Measurements from ENCODE around the gene DDX17. TPM values are rescaled to one million over a fixed set of nuclear protein-coding genes. Genes with fewer than 3 reads are reported as not detected.

The DDX17 gene
- total and polyA plus RNA-seq, 11 donors, result 133 to 202 (median 166) TPM

Other genes with a start within 250 kb of the DDX17 start
- gene TMEM184B, start 233.3 kb downstream of the DDX17 start, total RNA-seq, result 100 to 1,000 TPM in 1 of 9 donors, 10 to 100 TPM in 8; 37.6 to 103 (median 47.0) TPM
- gene TMEM184B, start 233.3 kb downstream of the DDX17 start, polyA plus RNA-seq, result 10 to 100 TPM; 19.5 to 54.4 TPM
- 100 to 1,000 TPM in 1 of 9 donors, 10 to 100 TPM in 8; 59.7 to 117 (median 72.6) TPM for gene CSNK1E, start 188.9 kb downstream of the DDX17 start, total RNA-seq
- 100 to 1,000 TPM in 1 of 2 donors, 10 to 100 TPM in 1; 64.8 to 125 TPM for gene CSNK1E, start 188.9 kb downstream of the DDX17 start, polyA plus RNA-seq
- gene KCNJ4, start 51.1 kb downstream of the DDX17 start, total RNA-seq, result 10 to 100 TPM; 14.5 to 85.5 (median 39.7) TPM
- gene KCNJ4, start 51.1 kb downstream of the DDX17 start, polyA plus RNA-seq, result 10 to 100 TPM; 20.3 to 57.9 TPM
- gene KDELR3, start 38.2 kb downstream of the DDX17 start, total RNA-seq, result 10 to 100 TPM in 4 of 9 donors, 1 to 10 TPM in 5; 4.4 to 15.5 (median 8.5) TPM
- 10 to 100 TPM in 1 of 2 donors, 1 to 10 TPM in 1; 7.8 to 10.5 TPM for gene KDELR3, start 38.2 kb downstream of the DDX17 start, polyA plus RNA-seq
- 1 to 10 TPM in 5 of 9 donors, under 1 TPM in 4; 0.16 to 2.4 (median 1.1) TPM for gene DMC1, start 63.9 kb upstream of the DDX17 start, total RNA-seq
- under 1 TPM; 0.12 to 0.27 TPM for gene DMC1, start 63.9 kb upstream of the DDX17 start, polyA plus RNA-seq
- gene FAM227A, start 150.1 kb upstream of the DDX17 start, total RNA-seq, result 1 to 10 TPM in 2 of 9 donors, under 1 TPM in 7; 0.16 to 1.0 (median 0.36) TPM
- gene FAM227A, start 150.1 kb upstream of the DDX17 start, polyA plus RNA-seq, result under 1 TPM; 0.30 to 0.38 TPM
- gene CBY1, start 150.3 kb upstream of the DDX17 start, total RNA-seq, result 10 to 100 TPM; 24.1 to 47.1 (median 37.9) TPM
- gene CBY1, start 150.3 kb upstream of the DDX17 start, polyA plus RNA-seq, result 10 to 100 TPM; 43.7 to 71.7 TPM
- gene TOMM22, start 175.6 kb upstream of the DDX17 start, total RNA-seq, result 10 to 100 TPM; 37.1 to 82.1 (median 71.6) TPM
- 10 to 100 TPM; 32.3 to 45.6 TPM for gene TOMM22, start 175.6 kb upstream of the DDX17 start, polyA plus RNA-seq
- 10 to 100 TPM; 14.7 to 34.0 (median 22.8) TPM for gene JOSD1, start 194.6 kb upstream of the DDX17 start, total RNA-seq
- 10 to 100 TPM in 1 of 2 donors, 1 to 10 TPM in 1; 7.8 to 33.9 TPM for gene JOSD1, start 194.6 kb upstream of the DDX17 start, polyA plus RNA-seq
- 10 to 100 TPM; 23.7 to 45.3 (median 28.1) TPM for gene GTPBP1, start 199.6 kb upstream of the DDX17 start, total RNA-seq
- gene GTPBP1, start 199.6 kb upstream of the DDX17 start, polyA plus RNA-seq, result 10 to 100 TPM; 15.6 to 21.6 TPM
- gene SUN2, start 249.7 kb upstream of the DDX17 start, total RNA-seq, result 100 to 1,000 TPM in 6 of 9 donors, 10 to 100 TPM in 3; 75.2 to 405 (median 125) TPM
- gene SUN2, start 249.7 kb upstream of the DDX17 start, polyA plus RNA-seq, result 100 to 1,000 TPM in 1 of 2 donors, 10 to 100 TPM in 1; 41.3 to 203 TPM

All from heart left ventricle (tissue), 11 donors.